GM21515 (cell line): Measurements from ENCODE around the gene PRMT2.
"Not testable (repeated sequence)": the region's sequence is repeated elsewhere in the genome, so short reads cannot be mapped to it uniquely, and the experiment has no call there.

Experiments
- ATAC-seq: cut with Tn5 transposase; IDR thresholded peaks from one replicate; pipeline ENCODE4 v1.9.1; 2021; ENCODE audit not compliant: unreplicated experiment

The PRMT2 gene

GRCh38 chr21:46617267-46618051 is 18.0 kb upstream of the PRMT2 start:
- ATAC-seq: no peak

- ATAC-seq: no peak
Measured at GRCh38 chr21:46618738-46619379, 16.6 kb upstream of the PRMT2 start.

DNA sequence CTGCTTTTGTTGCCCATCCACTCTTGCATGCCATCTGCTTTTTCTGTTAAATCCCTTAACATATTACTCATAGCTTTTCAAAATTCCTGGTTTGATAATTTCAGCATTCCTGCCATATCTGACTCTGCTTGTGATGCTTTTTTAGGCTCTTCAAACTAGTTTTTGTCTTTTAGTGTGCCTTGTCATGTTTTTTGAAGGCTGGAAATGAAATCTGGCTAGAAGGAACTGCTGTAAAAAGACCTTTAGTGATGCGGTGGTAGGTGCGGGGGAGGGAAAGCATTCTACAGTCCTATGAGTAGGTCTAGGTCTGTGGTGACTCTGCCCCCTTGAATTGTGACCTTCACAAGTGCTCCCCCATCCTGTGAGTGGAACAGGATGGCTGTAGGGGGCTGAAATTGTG is 15.6 kb upstream of the PRMT2 start:
- ATAC-seq: no peak

- ATAC-seq: no peak
Measured at GRCh38 chr21:46620846-46621245, 14.6 kb upstream of the PRMT2 start.

DNA sequence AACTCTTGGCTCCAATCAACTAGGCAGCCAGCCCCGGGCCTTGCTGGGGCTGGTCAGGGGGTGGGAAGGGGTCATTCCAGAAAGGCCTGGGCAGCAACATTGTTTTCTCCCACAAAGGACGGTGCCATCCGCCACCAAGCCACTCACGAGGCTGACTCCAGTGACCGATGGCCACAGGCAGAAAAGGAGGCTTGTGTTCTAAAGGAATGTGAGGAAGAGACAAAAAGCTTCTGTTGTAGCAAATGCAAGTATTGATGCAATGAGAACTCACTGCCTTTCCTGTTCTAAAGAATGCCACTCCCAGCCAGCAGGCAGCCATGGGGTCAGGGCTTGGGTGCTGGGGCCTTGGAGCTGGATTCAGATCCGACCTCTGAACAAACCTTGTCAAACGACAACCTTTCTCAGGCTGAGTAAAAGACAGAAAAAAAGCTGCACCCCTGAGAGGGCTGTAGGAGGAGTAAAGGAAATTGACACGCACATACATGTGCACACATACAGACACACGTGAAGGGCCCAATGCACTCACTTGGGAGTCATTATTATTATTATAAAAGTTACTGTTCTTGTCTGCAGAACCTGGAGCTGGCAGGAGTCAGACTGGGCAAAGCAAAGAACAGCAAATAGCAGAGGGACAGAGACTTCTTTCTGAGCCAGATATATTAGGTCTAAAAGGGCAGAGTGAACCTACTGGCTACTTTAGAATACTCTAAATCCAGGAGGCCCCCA is 13.9 kb upstream of the PRMT2 start:
- ATAC-seq: no peak

DNA sequence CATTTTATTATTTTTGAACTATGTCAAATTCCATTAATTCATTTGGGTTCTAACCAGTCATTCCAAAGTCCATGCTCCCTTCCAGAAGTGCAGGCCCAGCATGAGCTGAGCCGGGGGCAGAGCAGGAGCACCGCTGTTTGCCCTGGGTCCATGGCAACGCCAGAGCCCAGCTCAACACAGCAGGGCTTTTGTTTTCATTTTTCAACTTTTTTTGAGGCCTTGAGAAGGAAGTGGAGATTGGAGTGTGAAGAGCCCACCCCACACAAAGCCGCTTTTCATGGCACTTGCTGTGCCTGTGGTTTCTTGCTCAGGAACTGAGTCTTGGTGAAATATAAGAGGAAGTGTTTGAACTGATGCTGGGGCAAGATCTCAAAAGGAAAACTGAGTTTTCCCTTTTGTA is 13.2 kb upstream of the PRMT2 start:
- no peak for ATAC-seq

GRCh38 chr21:46624050-46624449 is 11.4 kb upstream of the PRMT2 start:
- no peak for ATAC-seq

- no peak for ATAC-seq
Measured at GRCh38 chr21:46625759-46626158, 9.7 kb upstream of the PRMT2 start.

GRCh38 chr21:46626536-46626935 is 8.9 kb upstream of the PRMT2 start:
- ATAC-seq: no peak

GRCh38 chr21:46626975-46627501 is 8.4 kb upstream of the PRMT2 start:
- no peak for ATAC-seq

GRCh38 chr21:46627726-46628125 is 7.7 kb upstream of the PRMT2 start:
- no peak for ATAC-seq

GRCh38 chr21:46628868-46629267 is 6.6 kb upstream of the PRMT2 start:
- ATAC-seq: no peak

- ATAC-seq: not testable (repeated sequence)
Measured at GRCh38 chr21:46630915-46631314, 4.6 kb upstream of the PRMT2 start.

DNA sequence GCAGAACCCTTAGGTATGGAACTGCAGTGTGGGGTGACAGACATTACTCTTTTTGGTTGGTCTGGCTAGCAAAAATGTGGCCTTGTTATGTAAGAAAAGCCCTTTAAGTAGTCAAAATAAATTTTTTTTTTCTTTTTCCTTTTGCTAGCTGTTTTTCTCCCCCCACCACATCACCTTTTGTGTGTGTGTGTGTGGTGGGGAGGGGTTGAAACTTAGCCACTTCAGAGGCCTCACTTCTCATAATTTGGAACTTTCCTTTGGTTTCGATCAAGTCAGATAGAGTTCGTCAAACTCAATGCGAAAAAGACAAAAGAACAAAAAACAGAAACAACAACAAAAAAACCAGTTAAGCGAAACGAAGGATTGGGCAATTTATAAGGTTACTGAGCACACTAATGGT is 1.9 kb upstream of the PRMT2 start:
- no peak for ATAC-seq

DNA sequence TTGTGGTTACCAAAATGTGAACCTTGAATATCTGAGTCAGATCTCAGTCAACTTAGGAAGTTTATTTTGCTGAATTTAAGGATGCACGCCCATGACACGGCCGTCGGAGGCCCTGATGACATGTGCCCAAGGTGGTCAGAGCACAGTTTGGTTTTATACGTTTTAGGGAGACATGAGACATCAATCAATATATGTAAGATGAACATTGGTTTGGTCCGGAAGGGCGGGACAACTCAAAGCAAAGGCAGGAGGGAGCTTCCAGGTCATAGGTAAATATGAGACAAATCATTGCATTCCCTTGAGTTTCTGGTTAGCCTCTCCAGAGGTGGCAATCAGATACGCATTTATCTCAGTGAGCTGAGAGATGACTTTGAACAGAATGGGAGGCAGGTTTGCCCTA is 1.0 kb upstream of the PRMT2 start:
- no peak for ATAC-seq

- ATAC-seq: peak; percentile 25
Measured at GRCh38 chr21:46634966-46635323, 529 bp upstream of the PRMT2 start.

DNA sequence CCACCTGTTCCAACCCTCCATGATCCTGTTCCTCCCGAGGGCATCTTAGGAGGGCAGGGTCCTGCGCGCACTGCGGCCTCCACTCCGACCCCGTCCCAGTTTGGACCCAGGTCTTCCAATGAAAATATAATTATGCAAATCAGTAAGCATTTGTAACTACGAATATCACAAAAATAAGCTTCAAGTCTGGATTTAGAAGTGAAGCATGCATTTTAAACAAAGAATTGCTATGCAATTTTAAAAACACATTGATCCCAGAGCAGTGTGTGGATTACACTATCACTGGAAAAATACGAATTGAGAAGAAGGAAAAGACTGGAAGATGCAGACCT is 673 bp downstream of the PRMT2 start:
- ATAC-seq: no peak

DNA sequence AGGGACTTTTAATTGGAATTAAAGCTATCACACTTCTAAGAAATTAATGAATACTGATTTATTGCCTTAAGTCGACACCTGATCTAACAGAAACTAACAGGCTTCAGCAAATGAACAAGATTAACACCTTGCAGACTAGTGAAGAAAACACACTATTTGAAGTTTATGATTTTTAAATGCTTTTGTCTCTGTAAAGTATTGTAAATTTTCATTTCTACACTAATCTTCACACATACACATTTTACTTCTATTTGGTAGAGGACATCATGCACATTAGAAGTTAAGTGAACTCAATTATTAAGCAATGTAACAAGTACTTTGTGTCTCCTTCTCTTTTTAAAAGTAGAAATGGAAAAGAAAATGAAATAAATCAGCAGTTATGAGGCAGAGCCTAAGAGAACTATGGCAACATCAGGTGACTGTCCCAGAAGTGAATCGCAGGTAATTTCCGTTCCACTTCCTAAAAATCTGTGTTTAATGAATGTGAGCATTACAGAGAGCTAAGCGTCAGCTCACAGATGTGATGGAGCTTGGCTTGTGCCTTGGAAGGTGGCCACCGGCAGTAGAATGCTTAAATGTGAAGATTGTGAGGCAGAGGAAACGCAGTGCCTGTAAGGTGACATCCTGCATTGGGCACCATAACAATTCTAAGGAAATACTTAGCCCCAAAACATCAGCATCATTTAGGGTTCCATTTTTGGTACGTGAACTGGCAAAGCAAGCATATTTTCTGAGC is 1.2 kb downstream of the PRMT2 start:
- ATAC-seq: no peak

GRCh38 chr21:46637952-46638746 is 2.7 kb downstream of the PRMT2 start:
- no peak for ATAC-seq
